HL-60 (cell line): Measurements from ENCODE around the gene PAIP1.
A peak's percentile ranks its signal among the peaks of the same experiment; 100 is the strongest.

Source experiments
- DNase-seq, 2 experiments: peaks; one replicate each; pipeline ENCODE4 v3.0.0-alpha.2; 2010 to 2020; ENCODE audit warnings: low read depth in 1 of 2, low spot score in 1 of 2
- H3K27ac ChIP-seq: fragments of 250-450 bp; sonication (Bioruptor Pico); replicated peaks from 2 replicates; pipeline ENCODE4 v1.5.1; 2020; ENCODE audit warnings: mild to moderate bottlenecking, moderate library complexity
- H3K27me3 ChIP-seq: fragments of 250-450 bp; sonication (Bioruptor Pico); 2 replicates; pipeline ENCODE4 v1.5.1; 2021; ENCODE audit warnings: mild to moderate bottlenecking, moderate library complexity; ENCODE audit not compliant: insufficient read depth, poor library complexity, severe bottlenecking
- H3K4me3 ChIP-seq: replicated peaks from 2 replicates; pipeline ENCODE4 v1.5.1; 2011; ENCODE audit warnings: mild to moderate bottlenecking, control low read depth, low read length; ENCODE audit not compliant: insufficient read depth
- GABPA ChIP-seq: IDR thresholded peaks from 2 replicates; pipeline ENCODE4 v1.6.1; 2012; ENCODE audit warnings: low read depth
- POLR2AphosphoS5 ChIP-seq: IDR thresholded peaks from 2 replicates; pipeline ENCODE4 v1.6.1; 2012; ENCODE audit warnings: low read depth
- SPI1 ChIP-seq: IDR thresholded peaks from 2 replicates; pipeline ENCODE4 v1.6.1; 2012; ENCODE audit warnings: low read depth, mild to moderate bottlenecking, borderline replicate concordance
- long read RNA-seq: library from polyadenylated mRNA; unstranded; transcript quantifications from one replicate; pipeline ENCODE4 v2.0.0, GENCODE V29; 2020
- TF ChIP-seq, protein P1 (sequence below): IDR thresholded peaks from one replicate; pipeline ENCODE4 v1.5.1; 2011; ENCODE audit warnings: low read length, control low read depth, inconsistent platforms; ENCODE audit not compliant: insufficient read depth
- TF ChIP-seq, protein P2 (sequence below): IDR thresholded peaks from 2 replicates; pipeline ENCODE4 v1.6.1; 2012; ENCODE audit warnings: low read depth; ENCODE audit not compliant: insufficient replicate concordance

The PAIP1 gene
- long read RNA-seq, transcript PAIP1-203 (11 exons, 1,734 nt): major isoform, 217 of 276 reads
- long read RNA-seq, transcript PAIP1-201 (11 exons, 2,782 nt): minor isoform, 37 of 276 reads
- long read RNA-seq, partial matches to known transcripts: 12 of 276 reads
- long read RNA-seq, other reads (novel, unspliced or antisense): 7 of 276 reads

DNA sequence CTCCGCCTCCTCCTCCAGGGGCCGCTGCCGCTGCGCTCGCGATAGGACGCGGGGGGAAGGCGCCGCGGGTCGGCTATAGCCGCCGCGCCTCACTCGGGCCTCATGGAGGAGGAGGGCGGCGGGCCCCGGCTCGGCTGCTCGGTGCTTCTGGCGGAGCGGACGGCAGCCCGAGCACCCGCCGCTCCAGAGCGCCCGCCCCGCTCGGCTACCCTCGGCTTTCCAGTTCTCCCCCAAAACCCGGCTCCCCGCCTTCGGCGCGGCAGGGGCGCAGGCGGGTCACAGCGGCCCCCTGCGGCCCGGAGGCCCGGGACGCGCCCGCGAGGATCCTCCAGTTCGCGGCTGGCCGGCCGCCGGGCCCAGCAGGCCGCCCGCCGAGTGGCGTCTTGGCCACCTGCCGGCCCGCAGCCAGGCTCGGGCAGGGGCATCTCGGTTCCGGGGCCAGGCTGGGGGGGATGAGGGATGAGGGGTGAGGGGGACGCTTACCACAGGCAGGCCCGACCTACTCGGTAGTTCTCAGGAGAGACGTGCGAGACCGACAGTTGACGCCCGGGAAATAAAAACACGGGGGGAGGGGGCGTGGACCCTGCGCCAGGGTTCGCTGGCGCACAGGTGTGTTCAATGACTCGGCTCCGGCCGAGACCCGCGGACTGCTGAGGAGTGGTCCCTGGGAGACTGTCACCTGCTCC lies at the start of gene PAIP1:
PAIP1 (minus strand) TSS at position 221 of the 686 bp plus-strand sequence. CDS start 231 bp downstream, outside the sequence.
- Histone ChIP-seq H3K27ac (peak within 1 kb of the TSS; percentile 95), H3K4me3 (peak within 1 kb of the TSS; percentile 82), H3K27me3 (no peaks in the 10 kb centered on the region)
- peak; percentile 50 to 74 for DNase-seq
- TF ChIP-seq SPI1: no peak
- peak; percentile 12; the same call in 1 of the 2 replicates for TF ChIP-seq POLR2AphosphoS5
- TF ChIP-seq, protein P1, sequence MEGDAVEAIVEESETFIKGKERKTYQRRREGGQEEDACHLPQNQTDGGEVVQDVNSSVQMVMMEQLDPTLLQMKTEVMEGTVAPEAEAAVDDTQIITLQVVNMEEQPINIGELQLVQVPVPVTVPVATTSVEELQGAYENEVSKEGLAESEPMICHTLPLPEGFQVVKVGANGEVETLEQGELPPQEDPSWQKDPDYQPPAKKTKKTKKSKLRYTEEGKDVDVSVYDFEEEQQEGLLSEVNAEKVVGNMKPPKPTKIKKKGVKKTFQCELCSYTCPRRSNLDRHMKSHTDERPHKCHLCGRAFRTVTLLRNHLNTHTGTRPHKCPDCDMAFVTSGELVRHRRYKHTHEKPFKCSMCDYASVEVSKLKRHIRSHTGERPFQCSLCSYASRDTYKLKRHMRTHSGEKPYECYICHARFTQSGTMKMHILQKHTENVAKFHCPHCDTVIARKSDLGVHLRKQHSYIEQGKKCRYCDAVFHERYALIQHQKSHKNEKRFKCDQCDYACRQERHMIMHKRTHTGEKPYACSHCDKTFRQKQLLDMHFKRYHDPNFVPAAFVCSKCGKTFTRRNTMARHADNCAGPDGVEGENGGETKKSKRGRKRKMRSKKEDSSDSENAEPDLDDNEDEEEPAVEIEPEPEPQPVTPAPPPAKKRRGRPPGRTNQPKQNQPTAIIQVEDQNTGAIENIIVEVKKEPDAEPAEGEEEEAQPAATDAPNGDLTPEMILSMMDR: no peak
- no peak for TF ChIP-seq GABPA

DNA sequence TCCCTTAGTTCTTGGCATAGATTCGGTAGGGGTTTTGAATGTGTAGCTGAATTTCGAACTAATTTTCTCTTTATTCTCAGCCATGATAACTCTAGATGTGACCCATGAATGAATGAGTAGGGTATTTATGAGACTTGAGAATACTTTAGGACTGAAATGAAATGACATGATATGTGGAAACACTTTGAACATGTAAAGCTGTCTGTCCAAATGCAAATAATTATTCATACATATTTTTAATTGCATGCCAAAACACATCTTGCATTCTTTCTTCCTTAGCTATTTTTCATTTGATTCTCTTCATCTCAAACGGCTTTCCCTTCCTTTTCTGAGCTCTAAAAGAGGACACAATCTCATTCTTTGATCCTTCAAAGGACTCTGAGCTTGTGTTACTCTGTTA lies 49.5 kb upstream of the PAIP1 start:
- TF ChIP-seq GABPA (no peak), POLR2AphosphoS5 (no peak), SPI1 (no peak)
- TF ChIP-seq, protein P2, sequence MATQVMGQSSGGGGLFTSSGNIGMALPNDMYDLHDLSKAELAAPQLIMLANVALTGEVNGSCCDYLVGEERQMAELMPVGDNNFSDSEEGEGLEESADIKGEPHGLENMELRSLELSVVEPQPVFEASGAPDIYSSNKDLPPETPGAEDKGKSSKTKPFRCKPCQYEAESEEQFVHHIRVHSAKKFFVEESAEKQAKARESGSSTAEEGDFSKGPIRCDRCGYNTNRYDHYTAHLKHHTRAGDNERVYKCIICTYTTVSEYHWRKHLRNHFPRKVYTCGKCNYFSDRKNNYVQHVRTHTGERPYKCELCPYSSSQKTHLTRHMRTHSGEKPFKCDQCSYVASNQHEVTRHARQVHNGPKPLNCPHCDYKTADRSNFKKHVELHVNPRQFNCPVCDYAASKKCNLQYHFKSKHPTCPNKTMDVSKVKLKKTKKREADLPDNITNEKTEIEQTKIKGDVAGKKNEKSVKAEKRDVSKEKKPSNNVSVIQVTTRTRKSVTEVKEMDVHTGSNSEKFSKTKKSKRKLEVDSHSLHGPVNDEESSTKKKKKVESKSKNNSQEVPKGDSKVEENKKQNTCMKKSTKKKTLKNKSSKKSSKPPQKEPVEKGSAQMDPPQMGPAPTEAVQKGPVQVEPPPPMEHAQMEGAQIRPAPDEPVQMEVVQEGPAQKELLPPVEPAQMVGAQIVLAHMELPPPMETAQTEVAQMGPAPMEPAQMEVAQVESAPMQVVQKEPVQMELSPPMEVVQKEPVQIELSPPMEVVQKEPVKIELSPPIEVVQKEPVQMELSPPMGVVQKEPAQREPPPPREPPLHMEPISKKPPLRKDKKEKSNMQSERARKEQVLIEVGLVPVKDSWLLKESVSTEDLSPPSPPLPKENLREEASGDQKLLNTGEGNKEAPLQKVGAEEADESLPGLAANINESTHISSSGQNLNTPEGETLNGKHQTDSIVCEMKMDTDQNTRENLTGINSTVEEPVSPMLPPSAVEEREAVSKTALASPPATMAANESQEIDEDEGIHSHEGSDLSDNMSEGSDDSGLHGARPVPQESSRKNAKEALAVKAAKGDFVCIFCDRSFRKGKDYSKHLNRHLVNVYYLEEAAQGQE: no peak
- TF ChIP-seq, protein P1: no peak
- Histone ChIP-seq H3K27ac (no peak overlapping the region), H3K27me3 (no peaks in the 10 kb centered on the region), H3K4me3 (no peak overlapping the region)
- no peak for DNase-seq

DNA sequence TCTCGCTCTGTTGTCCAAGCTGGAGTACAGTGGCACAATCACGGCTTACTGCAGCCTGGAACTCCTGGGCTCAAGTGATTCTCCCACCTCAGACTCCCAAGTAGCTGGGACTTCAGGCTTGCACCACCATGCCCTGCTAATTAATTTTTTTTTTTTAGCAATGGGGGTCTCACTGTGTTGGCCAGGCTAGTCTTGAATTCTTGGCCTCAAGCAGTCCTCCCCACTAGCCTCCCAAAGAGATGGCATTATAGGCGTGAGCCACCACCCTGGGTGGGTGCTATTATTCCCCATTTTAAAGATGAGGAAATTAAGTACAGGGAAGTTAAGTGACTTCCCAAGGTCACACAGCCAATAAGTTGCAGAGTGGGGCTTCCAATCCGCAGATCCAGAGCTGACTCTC lies 47.8 kb upstream of the PAIP1 start:
- Histone ChIP-seq H3K27ac (no peak overlapping the region; the same call in 1 of the 2 replicates), H3K4me3 (peak overlapping the region; percentile 74), H3K27me3 (no peaks in the 10 kb centered on the region)
- TF ChIP-seq, protein P2: no peak
- TF ChIP-seq POLR2AphosphoS5: no peak
- TF ChIP-seq SPI1: no peak
- DNase-seq: no peak

DNA sequence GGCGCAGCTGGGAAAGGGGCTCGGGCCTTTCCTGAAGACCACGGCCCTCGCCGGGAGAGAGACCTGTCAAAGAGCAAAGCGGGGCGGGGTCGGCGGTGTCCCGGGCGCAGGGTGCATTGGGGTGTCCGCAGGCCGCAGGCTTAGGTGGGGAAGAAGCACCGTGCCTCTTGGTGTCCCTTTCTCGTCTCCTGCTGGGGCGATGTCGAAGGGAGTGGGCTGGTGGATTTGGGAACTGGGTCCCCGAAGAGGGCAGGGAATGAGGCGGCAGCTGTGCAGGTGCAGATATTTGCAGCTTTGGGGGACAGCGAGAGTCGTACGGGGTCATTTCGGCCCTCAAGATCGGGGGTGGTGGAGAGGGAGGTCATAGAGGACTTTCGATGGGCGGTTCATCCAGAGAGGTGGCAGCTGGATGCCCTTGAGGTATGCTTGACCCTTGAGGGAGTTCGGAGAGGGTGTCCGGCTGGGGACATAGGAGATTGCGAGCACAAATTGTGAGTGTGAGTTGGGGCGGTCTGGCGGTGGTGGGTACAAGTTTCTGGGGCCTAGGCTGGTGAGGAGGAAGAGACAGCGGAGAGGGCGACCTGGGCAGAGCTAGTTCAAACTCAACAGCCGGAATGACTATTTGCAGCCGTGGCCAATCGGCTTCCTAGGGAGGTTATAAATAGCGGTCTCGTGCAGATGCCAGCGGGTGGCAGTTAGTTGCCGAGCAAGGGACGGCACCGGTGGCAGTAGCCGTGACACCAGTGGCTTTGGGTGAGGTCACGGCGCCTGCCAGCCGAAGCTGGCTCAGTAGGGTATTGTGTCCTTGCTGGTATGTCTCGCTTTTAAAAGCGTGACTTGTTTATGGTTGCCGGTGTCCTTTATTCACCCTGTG lies 46.7 kb upstream of the PAIP1 start:
- peak; percentile 57 to 87 for DNase-seq
- Histone ChIP-seq H3K27ac (peak overlapping the region; percentile 90), H3K4me3 (peak overlapping the region; percentile 74)

More for the DNA sequence above, 46.7 kb upstream of the PAIP1 start:
- H3K27me3 ChIP-seq: no peaks in the 10 kb centered on the region
- peak; percentile 91 for TF ChIP-seq POLR2AphosphoS5
- TF ChIP-seq SPI1: no peak
- no peak for TF ChIP-seq GABPA
- TF ChIP-seq, protein P1: no peak
- TF ChIP-seq, protein P2: peak; percentile 60
